Measurements from ENCODE around the gene PLCD1.
"Not testable (repeated sequence)": the region's sequence is repeated elsewhere in the genome, so short reads cannot be mapped to it uniquely, and the experiment has no call there.

PLCD1 gene

GRCh38 chr3:38036286-38036685, 6.8 kb upstream of the PLCD1 start:
- DNase-seq: no peak

DNA sequence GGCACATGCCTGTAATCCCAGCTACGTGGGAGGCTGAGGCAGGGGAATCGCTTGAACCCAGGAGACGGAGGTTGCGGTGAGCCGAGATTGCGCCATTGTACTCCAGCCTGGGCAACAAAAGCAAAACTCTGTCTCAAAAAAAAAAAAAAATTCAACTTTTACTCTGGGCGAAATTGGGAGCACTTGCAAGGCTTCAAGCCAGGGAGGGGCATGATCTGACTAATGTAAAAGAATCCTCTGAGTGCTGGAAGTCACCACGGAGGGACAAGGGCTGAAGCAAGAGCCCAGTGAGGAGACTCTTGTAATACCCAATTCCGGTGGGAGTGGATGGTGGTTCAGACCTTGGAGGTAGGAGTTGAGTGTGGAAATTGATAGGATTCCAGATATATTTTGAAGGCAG, 4.9 kb upstream of the PLCD1 start:
- not testable (repeated sequence) for DNase-seq

- DNase-seq: not testable (repeated sequence)
These were observed 4.1 kb upstream of the PLCD1 start for GRCh38 chr3:38033586-38033985.

- DNase-seq: no peak
These were observed 3.0 kb upstream of the PLCD1 start for GRCh38 chr3:38032328-38032865.

DNA sequence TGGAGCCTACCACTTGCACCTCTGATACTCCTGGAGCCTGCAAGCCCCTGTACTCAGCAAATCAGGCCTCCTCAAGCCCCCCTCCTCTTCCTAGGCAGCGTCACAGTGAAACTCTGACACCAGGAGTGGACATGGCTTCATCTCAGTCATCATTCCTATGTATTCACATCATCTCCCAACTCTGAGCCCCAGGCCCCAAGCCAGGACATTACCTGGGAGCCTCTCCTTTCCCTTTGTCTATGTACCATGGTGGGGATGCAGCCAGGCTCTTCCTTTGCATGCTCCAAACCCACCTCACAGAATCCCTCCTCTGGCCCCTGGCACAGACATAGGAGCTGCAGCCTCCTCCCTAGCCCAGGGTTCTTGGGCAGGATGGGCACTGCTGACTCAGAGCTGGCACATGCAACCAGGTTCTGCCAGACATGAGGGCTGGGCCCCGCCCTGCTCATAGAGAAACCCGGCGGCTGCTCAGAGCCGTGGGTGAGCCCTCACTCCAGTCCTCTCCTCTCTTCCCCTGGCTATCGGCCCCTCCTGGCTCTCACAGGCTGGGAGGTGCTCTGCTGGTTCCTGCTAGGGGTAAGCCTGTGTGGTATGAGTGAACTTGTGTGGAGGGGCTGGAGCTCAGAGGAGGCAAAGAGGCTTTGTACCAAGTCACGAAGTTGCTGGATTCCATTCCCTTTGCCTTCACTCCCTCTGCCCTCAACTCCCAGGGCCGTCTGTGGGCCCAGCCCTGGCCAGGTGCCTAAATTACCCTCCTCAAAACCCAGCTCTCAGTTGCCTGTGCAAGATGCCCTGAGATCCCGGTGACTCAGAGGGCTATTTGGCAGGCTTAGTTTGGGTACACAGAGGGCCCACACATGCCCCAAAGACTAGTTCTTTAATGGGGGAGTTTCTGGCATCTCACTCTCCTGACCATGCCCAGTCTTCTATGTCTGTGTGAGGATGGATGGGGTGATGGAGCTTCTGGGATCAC, 1.9 kb upstream of the PLCD1 start:
- DNase-seq: no peak

GRCh38 chr3:38030126-38031021, 932 bp upstream of the PLCD1 start:
- no peak for DNase-seq

GRCh38 chr3:38028621-38029361, 651 bp downstream of the PLCD1 start:
- DNase-seq: no peak

- no peak for DNase-seq
These were observed 1.7 kb downstream of the PLCD1 start for GRCh38 chr3:38027466-38028465.

DNA sequence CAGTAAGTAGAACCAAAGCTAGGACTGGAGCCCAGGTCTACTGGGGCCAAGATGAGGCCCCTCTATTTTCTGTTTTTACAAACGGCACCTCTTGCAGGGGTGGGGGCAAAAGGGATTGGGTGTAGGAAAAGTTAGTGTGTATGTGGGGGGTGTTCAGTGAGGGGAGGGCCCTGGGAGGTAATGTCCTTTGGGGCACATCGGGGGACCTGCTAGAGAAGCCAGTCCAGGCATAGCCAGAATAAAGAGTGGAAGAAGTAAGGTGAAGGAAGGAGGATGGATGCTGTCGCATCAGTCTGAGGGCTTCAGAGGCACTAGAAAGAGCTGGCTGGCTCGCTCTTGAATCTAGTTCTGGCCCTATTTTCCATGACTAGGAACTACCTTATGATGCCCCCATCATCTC, 2.6 kb downstream of the PLCD1 start:
- no peak for DNase-seq

DNA sequence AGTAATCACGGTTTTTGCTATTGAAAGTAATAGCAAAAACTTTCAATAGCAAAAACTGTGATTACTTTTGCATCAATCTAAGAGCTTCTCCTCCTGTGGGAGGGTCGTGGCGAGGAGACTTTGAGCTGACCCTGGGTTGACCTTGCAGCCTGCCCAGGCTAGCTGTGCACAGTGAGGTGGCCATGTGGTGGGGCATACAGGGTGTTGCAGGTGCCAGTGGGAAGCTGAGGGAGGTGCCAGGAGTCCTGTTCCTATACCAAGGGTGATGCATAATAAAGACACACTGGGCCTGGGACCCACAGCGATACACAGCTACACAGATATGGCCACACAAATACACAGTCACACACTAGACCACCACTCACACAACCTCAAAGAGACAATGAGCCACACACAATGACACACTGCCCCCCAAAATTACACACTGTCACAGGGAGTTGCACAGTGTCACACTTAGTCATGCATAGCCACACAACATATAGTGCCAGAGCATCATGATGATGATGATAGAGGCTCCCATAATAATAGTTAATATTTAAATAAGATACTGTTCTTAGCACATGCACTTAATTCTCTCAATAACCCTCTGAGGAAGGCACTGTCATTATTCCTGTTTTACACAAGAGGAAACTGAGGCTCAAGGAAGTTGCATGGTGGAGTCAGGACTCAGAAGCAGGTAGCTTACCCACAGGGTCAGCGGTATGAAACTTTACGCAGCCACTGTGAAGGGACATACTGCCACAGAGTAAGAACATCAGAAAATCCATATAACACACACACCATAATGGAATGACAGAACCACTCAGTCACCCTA, 6.3 kb downstream of the PLCD1 start:
- no peak for DNase-seq

- no peak for DNase-seq
These were observed 7.1 kb downstream of the PLCD1 start for GRCh38 chr3:38022301-38022700.

- DNase-seq: no peak
These were observed 8.2 kb downstream of the PLCD1 start for GRCh38 chr3:38021196-38021595.

DNA sequence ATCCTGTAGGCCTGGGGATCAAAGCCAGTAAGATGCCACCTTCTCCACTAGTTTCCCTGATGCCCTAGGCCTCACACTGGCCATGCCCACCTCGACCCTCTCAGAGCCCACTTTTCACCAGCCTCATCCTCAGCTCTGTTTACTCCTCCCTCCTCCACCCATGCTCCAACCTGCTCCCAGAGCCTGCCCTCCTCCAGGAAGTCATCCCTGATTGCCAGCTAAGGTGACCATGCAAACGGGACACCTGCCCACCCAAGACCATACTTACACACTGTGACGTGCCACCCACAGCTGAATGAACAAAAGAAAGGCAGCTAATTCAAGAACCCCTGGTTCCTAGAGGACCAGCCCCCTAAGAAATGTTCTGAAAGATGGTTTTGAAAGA, 9.1 kb downstream of the PLCD1 start:
- DNase-seq: no peak

GRCh38 chr3:38019658-38020341, 9.6 kb downstream of the PLCD1 start:
- DNase-seq: no peak

- no peak for DNase-seq
These were observed 10.9 kb downstream of the PLCD1 start for GRCh38 chr3:38018296-38019266.

DNA sequence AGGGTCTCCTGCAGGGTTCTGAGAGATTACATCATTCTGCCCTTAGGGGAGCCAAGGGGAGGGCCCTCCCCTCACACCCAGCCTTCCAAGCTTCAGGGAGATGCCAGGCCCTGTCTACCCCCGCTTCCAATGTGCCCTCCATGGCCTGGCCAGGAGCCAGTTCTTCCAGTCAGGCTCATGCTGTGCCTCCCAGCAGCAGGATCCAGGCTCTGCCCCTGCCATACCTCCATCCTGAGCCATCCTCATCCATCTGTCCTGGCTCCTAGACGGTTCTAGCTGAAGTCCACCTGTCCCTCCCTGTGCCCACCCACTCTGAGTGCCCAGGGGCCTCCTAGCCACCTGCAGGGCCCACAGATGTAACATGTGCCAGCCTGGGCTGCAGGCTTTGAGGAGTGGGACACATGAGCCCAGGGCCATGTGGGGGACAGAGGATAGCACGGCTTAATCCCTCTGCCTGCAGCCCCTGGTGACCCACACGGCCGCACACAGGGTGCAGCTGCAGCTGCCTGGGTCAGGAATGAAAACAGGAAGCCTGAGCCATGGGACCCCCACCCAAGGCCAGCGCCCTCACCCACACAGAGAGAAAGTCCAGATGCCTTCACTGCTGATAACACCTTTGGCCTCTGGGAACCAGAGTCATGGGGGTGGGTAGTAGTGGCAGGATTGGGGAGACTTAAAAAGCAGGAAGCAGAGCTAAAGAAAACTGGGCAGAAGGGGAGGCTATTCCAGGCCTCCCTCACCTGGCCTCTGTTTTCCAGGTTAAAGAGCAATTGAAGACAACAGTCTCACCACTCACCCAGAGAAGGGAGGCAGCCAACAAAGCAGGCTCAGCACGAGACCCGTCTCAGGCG, 11.8 kb downstream of the PLCD1 start:
- DNase-seq: no peak

- DNase-seq: no peak
These were observed 12.5 kb downstream of the PLCD1 start for GRCh38 chr3:38016847-38017444.
